CD4-positive, CD25-positive, alpha-beta regulatory T cell (primary cell): ENCODE results near the gene CBX6. TPM values are rescaled to one million over a fixed set of nuclear protein-coding genes. Genes with fewer than 3 reads are reported as not detected.

ENCODE experiments used
- ATAC-seq, 2 donors: fragments of 150-1000 bp; cut with Tn5 transposase; one replicate each; pipeline ENCODE4 v1.10.0; 2021; ENCODE audit warnings: low read depth in 2 of 2, moderate number of reproducible peaks in 2 of 2, moderate library complexity in 1 of 2
- DNase-seq, 3 donors: peaks; one replicate each; pipeline versions ENCODE4 v3.0.0 to v3.0.0-alpha.2; 2012 to 2022; ENCODE audit warnings: mixed read lengths in 1 of 3
- H3K27ac ChIP-seq: one replicate; pipeline ENCODE4 v1.7.0; 2013; ENCODE audit warnings: mild to moderate bottlenecking, low read length; ENCODE audit not compliant: insufficient read depth, poor library complexity, severe bottlenecking
- H3K27me3 ChIP-seq: one replicate; pipeline ENCODE4 v1.7.0; 2013; ENCODE audit warnings: low read length; ENCODE audit not compliant: control insufficient read depth, insufficient read depth
- H3K36me3 ChIP-seq: one replicate; pipeline ENCODE4 v1.7.0; 2013; ENCODE audit warnings: mild to moderate bottlenecking, low read length, moderate library complexity; ENCODE audit not compliant: control insufficient read depth, insufficient read depth
- H3K4me1 ChIP-seq: 2 replicates; pipeline ENCODE4 v1.7.0; 2013; ENCODE audit warnings: mild to moderate bottlenecking, low read length; ENCODE audit not compliant: insufficient read depth, control insufficient read depth, poor library complexity, severe bottlenecking
- H3K4me3 ChIP-seq: one replicate; pipeline ENCODE4 v1.7.0; 2013; ENCODE audit warnings: low read depth, mild to moderate bottlenecking, low read length, moderate library complexity
- H3K9me3 ChIP-seq, 2 experiments: 1 replicate in 1 of 2; 2 replicates in 1 of 2; pipeline ENCODE4 v1.7.0; 2013; ENCODE audit warnings: low read length in 2 of 2, mild to moderate bottlenecking in 1 of 2, moderate library complexity in 1 of 2; ENCODE audit not compliant: control insufficient read depth in 2 of 2
- H3K27ac Mint-ChIP-seq, 3 donors: one replicate each; pipeline ENCODE4 v1.8.0; 2020 to 2022; ENCODE audit warnings: mild to moderate bottlenecking in 3 of 3, mixed read lengths in 3 of 3, moderate library complexity in 2 of 3
- H3K27me3 Mint-ChIP-seq: one replicate; pipeline ENCODE4 v1.8.0; 2022; ENCODE audit warnings: mild to moderate bottlenecking, mixed read lengths
- H3K36me3 Mint-ChIP-seq: one replicate; pipeline ENCODE4 v1.8.0; 2020; ENCODE audit warnings: mixed read lengths
- H3K4me1 Mint-ChIP-seq, 4 donors: one replicate each; pipeline ENCODE4 v1.8.0; 2020 to 2022; ENCODE audit warnings: mixed read lengths in 4 of 4, mild to moderate bottlenecking in 1 of 4
- H3K4me3 Mint-ChIP-seq, 4 donors: one replicate each; pipeline ENCODE4 v1.8.0; 2020 to 2022; ENCODE audit warnings: mild to moderate bottlenecking in 4 of 4, mixed read lengths in 4 of 4, moderate library complexity in 3 of 4
- H3K9me3 Mint-ChIP-seq, 7 donors: one replicate each; pipeline ENCODE4 v1.8.0; 2020 to 2022; ENCODE audit warnings: mixed read lengths in 7 of 7, mild to moderate bottlenecking in 3 of 7, moderate library complexity in 2 of 7
- polyA plus RNA-seq, 4 donors: library from polyadenylated mRNA; unstranded; fragments of 300-500 nt; fragmentation: Illumina TruSeq; gene quantifications; one replicate each; pipeline ENCODE4 v1.2.3, GENCODE V29; 2021
- total RNA-seq: library from RNA; stranded (reverse); gene quantifications from one replicate; pipeline ENCODE4 v1.2.3, GENCODE V29; 2022

Gene CBX6
- total and polyA plus RNA-seq, 5 donors from 2014 or later: 4.1 to 47.2 (median 5.7) TPM

- Mint-ChIP-seq H3K36me3 (peaks cover 5% of the 10 kb centered on the region), H3K27ac (no peak overlapping the region), H3K27me3 (peaks cover 4% of the 10 kb centered on the region), H3K9me3 (peaks cover 0 to 4% (median 1%) of the 10 kb centered on the region in 7 donors), H3K4me3 (no peak overlapping the region), H3K4me1 (peaks cover 0 to 5% (median 0%) of the 10 kb centered on the region in 4 donors)
- no peak overlapping the region for H3K27ac ChIP-seq
- no peaks in the 10 kb centered on the region for H3K9me3 ChIP-seq
- H3K4me3 ChIP-seq: no peak overlapping the region
- H3K36me3 ChIP-seq: no peaks in the 10 kb centered on the region
- no peaks in the 10 kb centered on the region for H3K27me3 ChIP-seq
- DNase-seq (no peak), ATAC-seq (no peak)
- no peaks in the 10 kb centered on the region for H3K4me1 ChIP-seq
Measured at GRCh38 chr22:38828191-38828590, 43.8 kb downstream of the CBX6 start.

GRCh38 chr22:38827510-38827909 is 44.5 kb downstream of the CBX6 start:
- Histone ChIP-seq H3K36me3 (no peaks in the 10 kb centered on the region), H3K27ac (no peak overlapping the region), H3K9me3 (no peaks in the 10 kb centered on the region), H3K4me3 (no peak overlapping the region), H3K4me1 (no peaks in the 10 kb centered on the region), H3K27me3 (no peaks in the 10 kb centered on the region)
- H3K9me3 Mint-ChIP-seq: peaks cover 0 to 4% (median 1%) of the 10 kb centered on the region in 7 donors
- H3K4me3 Mint-ChIP-seq: no peak overlapping the region
- H3K27ac Mint-ChIP-seq: no peak overlapping the region
- DNase-seq (no peak), ATAC-seq (no peak)
- peaks cover 0 to 5% (median 0%) of the 10 kb centered on the region in 4 donors for H3K4me1 Mint-ChIP-seq
- H3K36me3 Mint-ChIP-seq: peaks cover 5% of the 10 kb centered on the region
- H3K27me3 Mint-ChIP-seq: peaks cover 4% of the 10 kb centered on the region

DNA sequence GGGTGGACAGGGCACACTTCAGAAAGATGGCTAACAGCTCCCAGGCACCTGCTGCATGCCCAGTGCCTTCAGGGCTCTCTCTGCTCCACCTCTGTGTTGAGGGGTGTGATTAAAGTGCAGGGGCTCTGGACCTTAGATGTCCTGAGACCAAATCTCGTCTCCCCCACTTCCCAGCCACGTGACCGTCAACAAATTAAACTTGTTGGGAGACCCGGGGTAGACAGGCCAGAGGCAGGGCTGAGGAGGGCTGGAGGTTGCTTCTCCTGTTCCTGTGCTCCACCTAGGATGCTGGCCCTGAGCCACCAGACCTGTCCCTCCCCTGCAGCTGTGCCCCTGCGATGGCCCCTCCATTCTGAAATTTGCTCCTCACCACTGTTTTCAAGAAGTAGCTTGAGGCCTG is 45.2 kb downstream of the CBX6 start:
- ATAC-seq (no peak), DNase-seq (no peak)
- peaks cover 4% of the 10 kb centered on the region for H3K27me3 Mint-ChIP-seq
- H3K27me3 ChIP-seq: no peaks in the 10 kb centered on the region
- peaks cover 0 to 4% (median 1%) of the 10 kb centered on the region in 7 donors for H3K9me3 Mint-ChIP-seq
- no peaks in the 10 kb centered on the region for H3K4me1 ChIP-seq
- H3K4me3 Mint-ChIP-seq: no peak overlapping the region
- peaks cover 0 to 5% (median 0%) of the 10 kb centered on the region in 4 donors for H3K4me1 Mint-ChIP-seq
- H3K27ac Mint-ChIP-seq: no peak overlapping the region
- H3K36me3 ChIP-seq: no peaks in the 10 kb centered on the region
- no peak overlapping the region for H3K4me3 ChIP-seq
- H3K27ac ChIP-seq: no peak overlapping the region
- peaks cover 5% of the 10 kb centered on the region for H3K36me3 Mint-ChIP-seq
- no peaks in the 10 kb centered on the region for H3K9me3 ChIP-seq

- no peak for ATAC-seq
- Mint-ChIP-seq H3K27ac (no peak overlapping the region), H3K27me3 (peaks cover 4% of the 10 kb centered on the region), H3K9me3 (peaks cover 0 to 4% (median 1%) of the 10 kb centered on the region in 7 donors), H3K4me3 (no peak overlapping the region), H3K4me1 (peaks cover 0 to 5% (median 0%) of the 10 kb centered on the region in 4 donors), H3K36me3 (peaks cover 5% of the 10 kb centered on the region)
- Histone ChIP-seq H3K4me1 (no peaks in the 10 kb centered on the region), H3K27ac (no peak overlapping the region), H3K36me3 (no peaks in the 10 kb centered on the region), H3K27me3 (no peaks in the 10 kb centered on the region), H3K9me3 (no peaks in the 10 kb centered on the region), H3K4me3 (no peak overlapping the region)
- DNase-seq: no peak
Measured at GRCh38 chr22:38826386-38826785, 45.6 kb downstream of the CBX6 start.

DNA sequence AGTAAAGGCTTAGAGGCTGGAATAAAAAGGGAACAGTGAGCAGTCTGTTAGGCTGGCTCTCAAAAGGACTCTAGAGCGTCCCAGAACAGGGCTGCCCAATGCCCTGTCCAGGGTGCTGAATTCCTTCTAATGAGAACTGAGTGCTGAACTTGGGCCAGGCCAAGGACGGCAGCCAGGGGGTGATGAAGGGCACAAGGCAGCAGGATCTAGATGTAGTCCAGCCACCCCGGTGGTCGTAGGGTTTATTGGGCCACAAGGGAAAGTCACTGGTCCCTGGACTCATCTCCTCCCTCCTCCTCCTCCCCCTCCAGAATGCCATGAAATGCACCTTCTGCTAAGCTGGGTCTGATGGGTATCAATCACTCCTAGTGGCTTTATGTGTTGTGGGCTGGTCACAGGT is 47.4 kb downstream of the CBX6 start:
- H3K9me3 Mint-ChIP-seq: peaks cover 0 to 4% (median 1%) of the 10 kb centered on the region in 7 donors
- Histone ChIP-seq H3K4me3 (no peak overlapping the region), H3K36me3 (no peaks in the 10 kb centered on the region), H3K4me1 (no peaks in the 10 kb centered on the region), H3K9me3 (no peaks in the 10 kb centered on the region), H3K27me3 (no peaks in the 10 kb centered on the region), H3K27ac (no peak overlapping the region)
- peak in 2 of 3 donors; percentile 45 to 47 for DNase-seq
- no peak overlapping the region for H3K27ac Mint-ChIP-seq
- ATAC-seq: no peak
- peaks cover 5% of the 10 kb centered on the region for H3K36me3 Mint-ChIP-seq
- H3K4me3 Mint-ChIP-seq: no peak overlapping the region
- peaks cover 4% of the 10 kb centered on the region for H3K27me3 Mint-ChIP-seq
- H3K4me1 Mint-ChIP-seq: peaks cover 0 to 5% (median 0%) of the 10 kb centered on the region in 4 donors

DNA sequence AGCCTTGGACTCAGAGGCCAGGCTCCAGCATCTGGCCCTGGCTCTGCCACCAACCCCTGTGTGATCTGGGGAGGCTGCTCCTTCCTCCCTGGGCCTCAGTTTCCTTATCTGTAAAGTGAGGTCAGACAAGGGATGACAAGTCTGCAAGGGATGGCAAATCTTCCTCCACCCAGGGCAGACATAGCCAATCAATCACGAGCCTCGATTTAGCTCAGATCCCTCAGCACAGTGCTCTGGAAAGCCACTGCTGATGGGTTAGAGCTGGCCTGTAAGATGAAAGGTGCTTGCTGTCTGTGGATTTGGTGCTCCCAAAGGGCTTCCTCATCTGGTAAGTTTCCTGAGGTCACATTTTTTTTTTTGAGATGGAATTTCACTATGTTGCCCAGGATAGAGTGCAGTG is 48.4 kb downstream of the CBX6 start:
- Mint-ChIP-seq H3K36me3 (peaks cover 5% of the 10 kb centered on the region), H3K4me3 (no peak overlapping the region)
- H3K9me3 ChIP-seq: no peaks in the 10 kb centered on the region

GRCh38 chr22:38823076-38823475 is 48.9 kb downstream of the CBX6 start:
- Mint-ChIP-seq H3K9me3 (peaks cover 0 to 4% (median 1%) of the 10 kb centered on the region in 7 donors), H3K27me3 (peaks cover 9% of the 10 kb centered on the region), H3K4me1 (peaks cover 0 to 5% (median 0%) of the 10 kb centered on the region in 4 donors), H3K36me3 (peaks cover 5% of the 10 kb centered on the region), H3K4me3 (no peak overlapping the region), H3K27ac (no peak overlapping the region)
- Histone ChIP-seq H3K4me1 (no peaks in the 10 kb centered on the region), H3K9me3 (no peaks in the 10 kb centered on the region), H3K4me3 (no peak overlapping the region), H3K36me3 (no peaks in the 10 kb centered on the region), H3K27me3 (no peaks in the 10 kb centered on the region), H3K27ac (no peak overlapping the region)
- ATAC-seq (no peak), DNase-seq (no peak)

More for the DNA sequence above, 48.4 kb downstream of the CBX6 start:
- peaks cover 0 to 4% (median 1%) of the 10 kb centered on the region in 7 donors for H3K9me3 Mint-ChIP-seq
- Histone ChIP-seq H3K4me3 (no peak overlapping the region), H3K27me3 (no peaks in the 10 kb centered on the region), H3K27ac (no peak overlapping the region), H3K36me3 (no peaks in the 10 kb centered on the region), H3K4me1 (no peaks in the 10 kb centered on the region)
- peaks cover 9% of the 10 kb centered on the region for H3K27me3 Mint-ChIP-seq
- peaks cover 0 to 5% (median 0%) of the 10 kb centered on the region in 4 donors for H3K4me1 Mint-ChIP-seq
- ATAC-seq: no peak
- DNase-seq: no peak
- H3K27ac Mint-ChIP-seq: no peak overlapping the region

- DNase-seq (no peak), ATAC-seq (no peak)
- no peak overlapping the region for H3K27ac Mint-ChIP-seq
- no peaks in the 10 kb centered on the region for H3K9me3 ChIP-seq
- no peaks in the 10 kb centered on the region for H3K4me1 ChIP-seq
- H3K36me3 Mint-ChIP-seq: peaks cover 5% of the 10 kb centered on the region
- peaks cover 0 to 5% (median 1%) of the 10 kb centered on the region in 4 donors for H3K4me1 Mint-ChIP-seq
- peak overlapping the region in 1 of 4 donors; percentile 63 for H3K4me3 Mint-ChIP-seq
- H3K27me3 Mint-ChIP-seq: peaks cover 11% of the 10 kb centered on the region
- H3K36me3 ChIP-seq: no peaks in the 10 kb centered on the region
- peaks cover 0 to 4% (median 1%) of the 10 kb centered on the region in 7 donors for H3K9me3 Mint-ChIP-seq
- H3K27ac ChIP-seq: no peak overlapping the region
- no peaks in the 10 kb centered on the region for H3K27me3 ChIP-seq
- H3K4me3 ChIP-seq: no peak overlapping the region
Measured at GRCh38 chr22:38820020-38820419, 52.0 kb downstream of the CBX6 start.
